ENCODE results near the gene PEPD. TPM values are rescaled to one million over a fixed set of nuclear protein-coding genes. Genes with fewer than 3 reads are reported as not detected.
"Not testable (repeated sequence)": the region's sequence is repeated elsewhere in the genome, so short reads cannot be mapped to it uniquely, and the experiment has no call there.

PEPD gene
- total RNA-seq, 2 experiments from 2014 or later = 17.5 to 23.0 TPM

DNA sequence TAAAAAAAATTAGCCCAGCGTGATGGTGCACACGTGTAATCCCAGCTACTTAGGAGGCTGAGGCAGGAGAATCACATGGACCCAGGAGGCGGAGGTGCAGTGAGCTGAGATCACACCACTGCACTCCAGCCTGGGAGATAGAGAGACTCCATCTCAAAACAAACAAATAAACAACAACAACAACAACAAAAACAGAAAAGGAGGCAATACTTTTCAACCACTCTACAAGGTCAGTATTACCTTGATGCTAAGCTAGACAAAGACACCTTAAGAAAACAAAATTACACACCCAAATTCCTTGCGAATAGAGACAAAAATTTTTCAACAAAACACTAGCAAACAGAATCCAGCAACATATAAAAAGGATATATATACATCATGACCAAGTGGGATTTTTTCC is 39.7 kb downstream of the PEPD start:
- CTCF ChIA-PET = no interaction called here

DNA sequence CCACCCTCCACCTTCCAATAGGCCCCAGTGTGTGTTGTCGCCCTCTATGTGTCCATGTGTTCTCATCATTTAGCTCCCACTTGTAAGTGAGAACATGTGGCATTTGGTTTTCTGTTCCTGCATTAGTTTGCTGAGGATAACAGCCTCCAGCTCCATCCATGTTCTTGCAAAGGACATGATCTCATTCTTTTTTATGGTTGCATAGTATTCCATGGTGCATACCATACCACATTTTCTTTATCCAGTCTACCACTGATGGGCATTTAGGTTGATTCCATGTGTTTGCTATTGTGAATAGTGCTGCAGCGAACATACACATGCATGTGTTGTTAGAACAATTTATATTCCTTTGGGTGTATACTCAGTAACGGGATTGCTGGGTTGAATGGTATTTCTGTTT is 42.0 kb downstream of the PEPD start:
- H3K27ac Mint-ChIP-seq; H3K27ac ChIP-seq (ENCODE audit: low read depth in 1 of 2, low read length in 2 of 2); intact Hi-C loops (cut with DNase I, micrococcal nuclease); ATAC-seq (ENCODE audit: poor library complexity); H3K4me1 ChIP-seq (ENCODE audit: insufficient read depth, low read length); POLR2A ChIA-PET; H3K27me3 ChIP-seq (ENCODE audit: control insufficient read depth in 1 of 2, insufficient read depth in 2 of 2, low read length in 2 of 2); H3K4me1 Mint-ChIP-seq (ENCODE audit: low read depth); CTCF ChIA-PET; H3K4me3 Mint-ChIP-seq; DNase-seq; H3K27me3 Mint-ChIP-seq; H3K9me3 Mint-ChIP-seq; H3K4me3 ChIP-seq (ENCODE audit: low read length): not testable (repeated sequence)
- Histone ChIP-seq H3K36me3 (ENCODE audit: insufficient read depth, low read length) (peaks cover 15% of the 10 kb centered on the region), H3K9me3 (ENCODE audit: control insufficient read depth in 1 of 2, insufficient read depth in 1 of 2, low read length in 2 of 2) (peaks cover 8 to 17% of the 10 kb centered on the region in 2 experiments)
- peaks cover 88% of the 10 kb centered on the region for H3K36me3 Mint-ChIP-seq (ENCODE audit: low read depth)

More for the DNA sequence above, 39.7 kb downstream of the PEPD start:
- intact Hi-C loops (cut with DNase I, micrococcal nuclease) = no loop called here
- Mint-ChIP-seq H3K4me3 (no peak overlapping the region), H3K4me1 (ENCODE audit: low read depth) (no peaks in the 10 kb centered on the region), H3K27me3 (no peaks in the 10 kb centered on the region), H3K9me3 (peaks cover 7% of the 10 kb centered on the region), H3K36me3 (ENCODE audit: low read depth) (peaks cover 98% of the 10 kb centered on the region), H3K27ac (no peak overlapping the region)
- Histone ChIP-seq H3K36me3 (ENCODE audit: insufficient read depth, low read length) (peaks cover 16% of the 10 kb centered on the region), H3K27me3 (ENCODE audit: control insufficient read depth in 1 of 2, insufficient read depth in 2 of 2, low read length in 2 of 2) (no peaks in the 10 kb centered on the region), H3K4me3 (ENCODE audit: low read length) (no peak overlapping the region), H3K9me3 (ENCODE audit: control insufficient read depth in 1 of 2, insufficient read depth in 1 of 2, low read length in 2 of 2) (peaks cover 8 to 26% of the 10 kb centered on the region in 2 experiments), H3K27ac (ENCODE audit: low read depth in 1 of 2, low read length in 2 of 2) (no peak overlapping the region), H3K4me1 (ENCODE audit: insufficient read depth, low read length) (no peaks in the 10 kb centered on the region)
- ATAC-seq (ENCODE audit: poor library complexity) = no peak
- TF ChIP-seq, protein P1, sequence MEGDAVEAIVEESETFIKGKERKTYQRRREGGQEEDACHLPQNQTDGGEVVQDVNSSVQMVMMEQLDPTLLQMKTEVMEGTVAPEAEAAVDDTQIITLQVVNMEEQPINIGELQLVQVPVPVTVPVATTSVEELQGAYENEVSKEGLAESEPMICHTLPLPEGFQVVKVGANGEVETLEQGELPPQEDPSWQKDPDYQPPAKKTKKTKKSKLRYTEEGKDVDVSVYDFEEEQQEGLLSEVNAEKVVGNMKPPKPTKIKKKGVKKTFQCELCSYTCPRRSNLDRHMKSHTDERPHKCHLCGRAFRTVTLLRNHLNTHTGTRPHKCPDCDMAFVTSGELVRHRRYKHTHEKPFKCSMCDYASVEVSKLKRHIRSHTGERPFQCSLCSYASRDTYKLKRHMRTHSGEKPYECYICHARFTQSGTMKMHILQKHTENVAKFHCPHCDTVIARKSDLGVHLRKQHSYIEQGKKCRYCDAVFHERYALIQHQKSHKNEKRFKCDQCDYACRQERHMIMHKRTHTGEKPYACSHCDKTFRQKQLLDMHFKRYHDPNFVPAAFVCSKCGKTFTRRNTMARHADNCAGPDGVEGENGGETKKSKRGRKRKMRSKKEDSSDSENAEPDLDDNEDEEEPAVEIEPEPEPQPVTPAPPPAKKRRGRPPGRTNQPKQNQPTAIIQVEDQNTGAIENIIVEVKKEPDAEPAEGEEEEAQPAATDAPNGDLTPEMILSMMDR (IDR thresholded peaks at IDR 0.05) = no peak
- POLR2A ChIA-PET = no interaction called here
- no peak for DNase-seq

DNA sequence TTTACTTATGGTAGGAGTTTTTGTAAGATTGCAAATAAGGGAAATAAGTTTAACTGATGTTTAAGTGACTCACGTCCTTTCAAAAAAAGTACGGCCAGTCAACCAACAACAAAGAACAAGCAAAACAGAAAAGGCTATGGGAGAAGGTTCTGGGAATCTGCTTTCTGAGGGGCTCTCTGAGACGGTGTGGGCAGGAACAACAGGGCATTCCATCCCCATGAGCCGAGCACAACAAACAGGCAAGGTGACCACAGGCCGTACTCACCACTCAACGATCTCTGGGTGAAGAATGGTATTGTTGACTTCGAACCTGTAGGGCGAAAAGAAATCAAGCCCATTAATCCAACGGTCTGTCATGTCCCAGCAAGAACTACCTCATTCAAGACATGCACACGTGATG is 43.8 kb downstream of the PEPD start:
- Histone ChIP-seq H3K4me3 (ENCODE audit: low read length) (no peak overlapping the region), H3K9me3 (ENCODE audit: control insufficient read depth in 1 of 2, insufficient read depth in 1 of 2, low read length in 2 of 2) (peaks cover 0 to 10% of the 10 kb centered on the region in 2 experiments), H3K27ac (ENCODE audit: low read depth in 1 of 2, low read length in 2 of 2) (no peak overlapping the region), H3K4me1 (ENCODE audit: insufficient read depth, low read length) (no peaks in the 10 kb centered on the region), H3K36me3 (ENCODE audit: insufficient read depth, low read length) (peaks cover 17% of the 10 kb centered on the region), H3K27me3 (ENCODE audit: control insufficient read depth in 1 of 2, insufficient read depth in 2 of 2, low read length in 2 of 2) (no peaks in the 10 kb centered on the region)
- ChIA-PET CTCF (no interaction called here), POLR2A (interaction anchor here (0.6 kb wide), 1 partner anchor 34 kb away, joined by 3 read pairs; no protein-coding TSS in a partner anchor)
- H3K27ac Mint-ChIP-seq = no peak overlapping the region
- ATAC-seq (ENCODE audit: poor library complexity) (no peak), DNase-seq (no peak)
- peaks cover 8% of the 10 kb centered on the region for H3K4me1 Mint-ChIP-seq (ENCODE audit: low read depth)
- no peaks in the 10 kb centered on the region for H3K27me3 Mint-ChIP-seq
- intact Hi-C loops (cut with DNase I, micrococcal nuclease) = no loop called here
- TF ChIP-seq, protein P1 (IDR thresholded peaks at IDR 0.05) = no peak
- peaks cover 84% of the 10 kb centered on the region for H3K36me3 Mint-ChIP-seq (ENCODE audit: low read depth)
- H3K4me3 Mint-ChIP-seq = no peak overlapping the region
- no peaks in the 10 kb centered on the region for H3K9me3 Mint-ChIP-seq

DNA sequence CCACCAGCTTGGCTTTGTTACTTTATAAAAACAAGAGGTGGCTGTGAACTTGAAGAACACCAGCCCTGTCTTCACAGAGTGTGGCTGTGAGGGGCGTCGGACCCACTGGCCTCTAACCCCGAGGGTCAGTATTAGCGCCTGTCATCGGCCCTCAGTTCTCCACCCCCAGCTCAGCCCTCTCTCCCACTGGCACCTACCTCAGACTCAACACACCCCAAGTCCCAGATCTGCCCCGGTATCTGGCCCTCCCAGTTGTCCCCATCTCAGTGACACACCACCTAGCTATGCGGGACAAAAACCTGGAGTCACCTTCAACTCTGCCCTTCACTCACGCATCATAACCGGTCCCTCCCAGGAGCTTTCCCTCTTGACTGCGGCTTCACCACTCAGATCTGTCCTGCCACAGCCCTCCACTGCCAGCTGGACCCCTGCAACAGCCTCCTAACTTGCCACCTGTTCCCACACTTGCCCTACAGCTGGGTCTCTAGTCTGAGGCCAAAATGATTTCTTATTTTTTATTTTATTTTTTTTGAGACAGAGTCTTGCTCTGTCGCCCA is 45.4 kb downstream of the PEPD start:
- Histone ChIP-seq H3K9me3 (ENCODE audit: control insufficient read depth in 1 of 2, insufficient read depth in 1 of 2, low read length in 2 of 2) (peaks cover 0 to 8% of the 10 kb centered on the region in 2 experiments), H3K4me3 (ENCODE audit: low read length) (no peak overlapping the region), H3K27ac (ENCODE audit: low read depth in 1 of 2, low read length in 2 of 2) (no peak overlapping the region), H3K36me3 (ENCODE audit: insufficient read depth, low read length) (peaks cover 19% of the 10 kb centered on the region), H3K27me3 (ENCODE audit: control insufficient read depth in 1 of 2, insufficient read depth in 2 of 2, low read length in 2 of 2) (no peaks in the 10 kb centered on the region), H3K4me1 (ENCODE audit: insufficient read depth, low read length) (no peaks in the 10 kb centered on the region)
- peaks cover 13% of the 10 kb centered on the region for H3K4me1 Mint-ChIP-seq (ENCODE audit: low read depth)
- no peak overlapping the region for H3K4me3 Mint-ChIP-seq
- TF ChIP-seq, protein P1 (IDR thresholded peaks at IDR 0.05) = no peak
- ChIA-PET POLR2A (no interaction called here), CTCF (no interaction called here)
- no peak for DNase-seq
- no peak overlapping the region for H3K27ac Mint-ChIP-seq
- intact Hi-C loops (cut with DNase I, micrococcal nuclease) = no loop called here
- no peaks in the 10 kb centered on the region for H3K9me3 Mint-ChIP-seq
- no peak for ATAC-seq (ENCODE audit: poor library complexity)
- peaks cover 69% of the 10 kb centered on the region for H3K36me3 Mint-ChIP-seq (ENCODE audit: low read depth)
- no peaks in the 10 kb centered on the region for H3K27me3 Mint-ChIP-seq

All from CD4-positive, alpha-beta T cell (primary cell).